ENCODE results near the gene MYO1E.

MYO1E gene

GRCh38 chr15:59189241-59189640 lies 183.4 kb downstream of the MYO1E start:
- no peaks in the 10 kb centered on the region for H3K36me3 ChIP-seq (ENCODE audit: control insufficient read depth, insufficient read depth, low read length)

GRCh38 chr15:59186501-59186900 lies 186.2 kb downstream of the MYO1E start:
- no peaks in the 10 kb centered on the region for H3K36me3 ChIP-seq (ENCODE audit: control insufficient read depth, insufficient read depth, low read length)
- H3K4me1 ChIP-seq (ENCODE audit: control insufficient read depth, insufficient read depth, low read length, poor library complexity, severe bottlenecking) = no peaks in the 10 kb centered on the region
- no peak overlapping the region for H3K4me3 ChIP-seq (ENCODE audit: insufficient read depth, low read depth, low read length, poor library complexity, severe bottlenecking)
- no peaks in the 10 kb centered on the region for H3K9me3 ChIP-seq (ENCODE audit: control insufficient read depth, low read length)
- DNase-seq = no peak
- no peak overlapping the region for H3K27ac ChIP-seq (ENCODE audit: insufficient read depth, low read length, poor library complexity, severe bottlenecking)
- peaks cover 3% of the 10 kb centered on the region for H3K27me3 ChIP-seq (replicated peaks; ENCODE audit: control insufficient read depth, insufficient read depth, low read length, poor library complexity, severe bottlenecking)

More at GRCh38 chr15:59189241-59189640, 183.4 kb downstream of the MYO1E start:
- Histone ChIP-seq H3K9me3 (ENCODE audit: control insufficient read depth, low read length) (no peaks in the 10 kb centered on the region), H3K27me3 (replicated peaks; ENCODE audit: control insufficient read depth, insufficient read depth, low read length, poor library complexity, severe bottlenecking) (peaks cover 3% of the 10 kb centered on the region), H3K4me3 (ENCODE audit: insufficient read depth, low read depth, low read length, poor library complexity, severe bottlenecking) (no peak overlapping the region), H3K27ac (ENCODE audit: insufficient read depth, low read length, poor library complexity, severe bottlenecking) (no peak overlapping the region), H3K4me1 (ENCODE audit: control insufficient read depth, insufficient read depth, low read length, poor library complexity, severe bottlenecking) (no peaks in the 10 kb centered on the region)
- DNase-seq = no peak

GRCh38 chr15:59185725-59186124 lies 186.9 kb downstream of the MYO1E start:
- Histone ChIP-seq H3K36me3 (ENCODE audit: control insufficient read depth, insufficient read depth, low read length) (no peaks in the 10 kb centered on the region), H3K4me3 (ENCODE audit: insufficient read depth, low read depth, low read length, poor library complexity, severe bottlenecking) (no peak overlapping the region), H3K27me3 (replicated peaks; ENCODE audit: control insufficient read depth, insufficient read depth, low read length, poor library complexity, severe bottlenecking) (no peaks in the 10 kb centered on the region), H3K9me3 (ENCODE audit: control insufficient read depth, low read length) (no peaks in the 10 kb centered on the region), H3K27ac (ENCODE audit: insufficient read depth, low read length, poor library complexity, severe bottlenecking) (no peak overlapping the region), H3K4me1 (ENCODE audit: control insufficient read depth, insufficient read depth, low read length, poor library complexity, severe bottlenecking) (no peaks in the 10 kb centered on the region)
- no peak for DNase-seq

- no peaks in the 10 kb centered on the region for H3K4me1 ChIP-seq (ENCODE audit: control insufficient read depth, insufficient read depth, low read length, poor library complexity, severe bottlenecking)
- H3K27ac ChIP-seq (ENCODE audit: insufficient read depth, low read length, poor library complexity, severe bottlenecking) = no peak overlapping the region
- no peaks in the 10 kb centered on the region for H3K27me3 ChIP-seq (replicated peaks; ENCODE audit: control insufficient read depth, insufficient read depth, low read length, poor library complexity, severe bottlenecking)
- no peaks in the 10 kb centered on the region for H3K36me3 ChIP-seq (ENCODE audit: control insufficient read depth, insufficient read depth, low read length)
- no peak for DNase-seq
- no peaks in the 10 kb centered on the region for H3K9me3 ChIP-seq (ENCODE audit: control insufficient read depth, low read length)
- no peak overlapping the region for H3K4me3 ChIP-seq (ENCODE audit: insufficient read depth, low read depth, low read length, poor library complexity, severe bottlenecking)
These were observed 191.6 kb downstream of the MYO1E start for GRCh38 chr15:59180945-59181600.

GRCh38 chr15:59179717-59180116 lies 193.0 kb downstream of the MYO1E start:
- Histone ChIP-seq H3K27me3 (replicated peaks; ENCODE audit: control insufficient read depth, insufficient read depth, low read length, poor library complexity, severe bottlenecking) (no peaks in the 10 kb centered on the region), H3K4me1 (ENCODE audit: control insufficient read depth, insufficient read depth, low read length, poor library complexity, severe bottlenecking) (no peaks in the 10 kb centered on the region), H3K9me3 (ENCODE audit: control insufficient read depth, low read length) (no peaks in the 10 kb centered on the region), H3K36me3 (ENCODE audit: control insufficient read depth, insufficient read depth, low read length) (no peaks in the 10 kb centered on the region), H3K27ac (ENCODE audit: insufficient read depth, low read length, poor library complexity, severe bottlenecking) (no peak overlapping the region), H3K4me3 (ENCODE audit: insufficient read depth, low read depth, low read length, poor library complexity, severe bottlenecking) (no peak overlapping the region)
- no peak for DNase-seq

DNA sequence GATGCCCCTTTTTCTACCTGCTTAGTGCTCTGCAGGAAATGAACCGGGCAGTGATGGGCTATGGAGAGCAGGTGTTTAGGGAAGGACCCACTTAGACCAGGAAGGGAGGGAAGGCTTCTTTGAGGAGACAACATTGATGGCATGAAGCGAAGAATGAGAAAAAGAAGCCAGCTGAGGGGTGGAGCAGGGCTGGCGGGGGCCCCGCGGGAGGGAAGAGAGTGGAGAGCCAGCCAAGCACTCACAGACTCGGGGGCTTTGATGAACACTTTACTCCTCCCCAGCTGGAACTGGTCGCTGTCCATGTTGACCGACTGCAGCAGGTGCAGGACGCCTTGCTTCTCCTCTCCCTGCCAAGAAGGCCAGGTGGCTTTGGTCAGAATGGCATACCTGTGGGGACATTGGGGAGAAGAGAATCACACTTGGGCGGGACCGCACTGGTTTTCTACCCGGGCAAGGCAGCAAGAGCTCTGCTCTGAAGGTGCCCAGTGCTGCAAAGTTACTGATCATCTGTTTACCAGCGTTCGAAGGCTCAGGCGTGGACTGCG lies 194.4 kb downstream of the MYO1E start:
- no peak overlapping the region for H3K27ac ChIP-seq (ENCODE audit: insufficient read depth, low read length, poor library complexity, severe bottlenecking)
- H3K4me1 ChIP-seq (ENCODE audit: control insufficient read depth, insufficient read depth, low read length, poor library complexity, severe bottlenecking) = no peaks in the 10 kb centered on the region
- no peaks in the 10 kb centered on the region for H3K36me3 ChIP-seq (ENCODE audit: control insufficient read depth, insufficient read depth, low read length)
- no peaks in the 10 kb centered on the region for H3K27me3 ChIP-seq (replicated peaks; ENCODE audit: control insufficient read depth, insufficient read depth, low read length, poor library complexity, severe bottlenecking)
- no peak overlapping the region for H3K4me3 ChIP-seq (ENCODE audit: insufficient read depth, low read depth, low read length, poor library complexity, severe bottlenecking)
- H3K9me3 ChIP-seq (ENCODE audit: control insufficient read depth, low read length) = no peaks in the 10 kb centered on the region
- DNase-seq = no peak

GRCh38 chr15:59177317-59177660 lies 195.4 kb downstream of the MYO1E start:
- H3K4me1 ChIP-seq (ENCODE audit: control insufficient read depth, insufficient read depth, low read length, poor library complexity, severe bottlenecking) = no peaks in the 10 kb centered on the region
- no peaks in the 10 kb centered on the region for H3K9me3 ChIP-seq (ENCODE audit: control insufficient read depth, low read length)
- no peak overlapping the region for H3K27ac ChIP-seq (ENCODE audit: insufficient read depth, low read length, poor library complexity, severe bottlenecking)
- H3K36me3 ChIP-seq (ENCODE audit: control insufficient read depth, insufficient read depth, low read length) = no peaks in the 10 kb centered on the region
- H3K27me3 ChIP-seq (replicated peaks; ENCODE audit: control insufficient read depth, insufficient read depth, low read length, poor library complexity, severe bottlenecking) = no peaks in the 10 kb centered on the region
- H3K4me3 ChIP-seq (ENCODE audit: insufficient read depth, low read depth, low read length, poor library complexity, severe bottlenecking) = no peak overlapping the region
- no peak for DNase-seq

DNA sequence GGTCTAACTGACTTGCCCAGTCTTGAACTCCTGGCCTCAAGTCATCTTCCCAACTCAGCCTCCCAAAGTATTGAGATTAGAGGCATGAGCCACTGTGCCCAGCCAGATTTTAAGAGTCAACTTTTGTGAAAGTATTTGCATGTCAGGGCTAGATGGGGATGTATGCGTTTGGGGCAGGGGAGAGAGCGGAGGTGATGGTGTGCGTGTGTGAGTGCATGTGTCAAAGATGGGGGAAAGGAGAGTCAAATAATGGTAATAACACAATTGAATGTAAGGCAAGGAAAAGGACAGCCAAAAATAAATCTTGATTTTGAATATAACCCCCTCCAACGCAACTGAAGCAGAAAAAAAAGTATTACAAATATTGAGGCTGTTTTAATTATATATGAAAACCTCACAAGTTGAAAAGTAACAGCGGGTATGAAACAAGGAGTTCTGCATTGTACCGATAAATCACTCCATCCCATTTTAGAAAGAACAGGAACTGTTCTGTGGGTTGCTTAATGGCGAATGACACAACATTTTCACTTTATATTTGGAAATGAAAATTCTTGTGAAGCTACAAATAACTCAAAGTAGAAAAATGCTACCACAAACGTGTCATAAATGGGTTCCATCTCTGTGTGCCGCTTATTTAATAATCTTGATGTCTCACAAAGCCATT lies 195.9 kb downstream of the MYO1E start:
- Histone ChIP-seq H3K9me3 (ENCODE audit: control insufficient read depth, low read length) (no peaks in the 10 kb centered on the region), H3K4me1 (ENCODE audit: control insufficient read depth, insufficient read depth, low read length, poor library complexity, severe bottlenecking) (no peaks in the 10 kb centered on the region), H3K36me3 (ENCODE audit: control insufficient read depth, insufficient read depth, low read length) (no peaks in the 10 kb centered on the region), H3K27me3 (replicated peaks; ENCODE audit: control insufficient read depth, insufficient read depth, low read length, poor library complexity, severe bottlenecking) (no peaks in the 10 kb centered on the region), H3K27ac (ENCODE audit: insufficient read depth, low read length, poor library complexity, severe bottlenecking) (no peak overlapping the region), H3K4me3 (ENCODE audit: insufficient read depth, low read depth, low read length, poor library complexity, severe bottlenecking) (no peak overlapping the region)
- DNase-seq = no peak

DNA sequence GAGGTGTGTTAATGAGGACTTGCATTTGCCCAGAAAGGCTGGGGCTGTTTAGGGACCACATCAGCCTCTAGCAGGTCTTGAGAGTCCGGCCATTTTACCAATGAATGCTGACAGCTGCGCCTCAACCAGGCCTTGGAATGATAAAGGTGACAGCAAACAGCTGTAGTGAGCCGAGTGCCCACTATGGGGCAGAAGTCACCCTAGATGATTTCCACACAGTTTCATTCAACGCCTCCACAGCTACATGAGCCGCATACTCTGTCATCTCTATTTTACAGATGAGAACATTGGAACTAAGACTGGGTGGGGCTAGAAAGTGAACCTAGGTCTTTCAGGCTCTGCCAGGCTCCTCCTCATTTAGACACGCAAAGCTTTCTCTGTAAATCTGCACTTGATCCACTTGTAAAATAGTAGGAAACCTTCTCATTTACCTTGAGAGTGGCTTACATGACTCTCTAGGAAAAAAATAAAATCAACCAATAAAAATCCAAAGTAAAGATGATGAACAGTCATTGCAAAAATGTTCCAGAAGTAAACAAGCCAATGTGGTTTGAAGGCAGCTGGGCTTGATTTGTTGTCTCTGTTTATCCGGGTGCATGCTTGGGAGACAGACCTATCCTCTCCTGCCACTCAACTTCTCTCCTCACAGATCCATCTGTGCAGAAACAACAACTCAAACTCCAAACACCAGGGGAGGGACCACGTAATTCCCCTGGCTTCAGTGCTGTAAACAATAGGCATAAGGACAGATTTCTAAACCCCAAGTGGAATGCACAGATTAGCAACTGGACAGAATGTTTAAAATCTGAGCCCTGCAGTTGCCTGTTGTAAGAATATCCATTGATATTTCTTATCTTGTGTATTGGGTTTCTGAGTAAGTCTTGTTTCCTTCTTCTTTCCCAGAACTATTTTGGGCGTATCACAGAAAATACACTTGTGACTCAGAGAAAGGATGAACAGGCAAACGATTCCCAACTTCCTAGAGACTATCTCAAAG lies 197.5 kb downstream of the MYO1E start:
- no peaks in the 10 kb centered on the region for H3K27me3 ChIP-seq (replicated peaks; ENCODE audit: control insufficient read depth, insufficient read depth, low read length, poor library complexity, severe bottlenecking)
- H3K9me3 ChIP-seq (ENCODE audit: control insufficient read depth, low read length) = no peaks in the 10 kb centered on the region
- H3K4me3 ChIP-seq (ENCODE audit: insufficient read depth, low read depth, low read length, poor library complexity, severe bottlenecking) = no peak overlapping the region
- no peaks in the 10 kb centered on the region for H3K4me1 ChIP-seq (ENCODE audit: control insufficient read depth, insufficient read depth, low read length, poor library complexity, severe bottlenecking)
- DNase-seq = no peak
- H3K36me3 ChIP-seq (ENCODE audit: control insufficient read depth, insufficient read depth, low read length) = no peaks in the 10 kb centered on the region
- no peak overlapping the region for H3K27ac ChIP-seq (ENCODE audit: insufficient read depth, low read length, poor library complexity, severe bottlenecking)

Measured in effector memory CD4-positive, alpha-beta T cell (primary cell).